ENCODE results near the gene HS6ST3. TPM values are rescaled to one million over a fixed set of nuclear protein-coding genes. Genes with fewer than 3 reads are reported as not detected.

Gene HS6ST3
- total and polyA plus RNA-seq, 7 donors = under 0.01 to 0.71 (median 0.33) TPM; not detected in 2

DNA sequence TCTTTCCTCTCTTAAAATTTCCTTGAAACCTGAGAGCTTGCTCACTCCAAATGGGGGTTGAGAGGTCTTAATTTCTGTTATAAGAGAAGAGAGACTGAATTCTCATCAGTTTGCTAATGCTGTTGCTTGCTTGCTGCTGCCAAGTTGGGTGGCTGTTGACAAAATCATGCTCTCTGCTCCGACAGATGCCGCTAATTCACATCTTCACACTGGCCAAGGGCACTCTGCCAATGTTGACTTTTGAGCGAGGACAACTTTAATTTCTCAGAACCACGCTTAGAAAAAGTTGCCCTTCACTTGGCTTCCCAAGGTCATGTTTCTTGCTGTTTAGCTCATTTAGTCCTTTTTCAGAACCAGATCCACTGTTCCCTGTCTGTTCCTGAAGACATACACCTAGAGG, 402.9 kb downstream of the HS6ST3 start:
- H3K27ac ChIP-seq = no peak overlapping the region
- DNase-seq = no peak
- no peaks in the 10 kb centered on the region for H3K36me3 ChIP-seq
- no peaks in the 10 kb centered on the region for H3K27me3 ChIP-seq
- H3K4me1 ChIP-seq = no peaks in the 10 kb centered on the region
- WGBS, 2 donors = 37 to 72% methylated on average over 4 of the region's 4 CpGs
- TF ChIP-seq POLR2AphosphoS5 (IDR thresholded peaks at IDR 0.05) = no peak
- no peaks in the 10 kb centered on the region for H3K9me3 ChIP-seq
- intact Hi-C loops (cut with DNase I) = no loop called here
- no peak overlapping the region for H3K4me3 ChIP-seq

DNA sequence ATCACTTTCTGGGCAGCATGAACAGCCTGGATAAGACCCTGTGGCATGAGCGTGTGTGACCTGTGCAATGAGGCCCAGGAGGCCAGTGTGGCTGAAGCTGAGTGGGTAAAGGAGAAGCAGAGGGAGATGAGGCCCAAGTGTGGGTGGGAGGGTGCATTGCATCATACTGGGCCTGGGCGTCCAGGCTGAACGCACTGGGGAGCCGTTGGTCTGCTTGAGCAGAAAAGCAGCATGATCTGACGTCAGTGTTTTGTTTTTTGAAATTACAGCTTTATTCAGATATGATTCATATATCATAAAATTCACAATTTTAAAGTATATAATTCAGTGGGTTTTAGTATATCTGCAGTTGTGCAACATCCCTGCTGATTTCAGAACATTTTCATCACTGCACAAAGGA, 409.7 kb downstream of the HS6ST3 start:
- DNase-seq = no peak
- no peaks in the 10 kb centered on the region for H3K27me3 ChIP-seq
- no peaks in the 10 kb centered on the region for H3K9me3 ChIP-seq
- intact Hi-C loops (cut with DNase I) = no loop called here
- H3K27ac ChIP-seq = no peak overlapping the region
- no peaks in the 10 kb centered on the region for H3K4me1 ChIP-seq
- TF ChIP-seq POLR2A (IDR thresholded peaks at IDR 0.05) = no peak
- TF ChIP-seq EP300 (IDR thresholded peaks at IDR 0.05) = no peak
- TF ChIP-seq POLR2AphosphoS5 (IDR thresholded peaks at IDR 0.05) = no peak
- TF ChIP-seq, protein P1, sequence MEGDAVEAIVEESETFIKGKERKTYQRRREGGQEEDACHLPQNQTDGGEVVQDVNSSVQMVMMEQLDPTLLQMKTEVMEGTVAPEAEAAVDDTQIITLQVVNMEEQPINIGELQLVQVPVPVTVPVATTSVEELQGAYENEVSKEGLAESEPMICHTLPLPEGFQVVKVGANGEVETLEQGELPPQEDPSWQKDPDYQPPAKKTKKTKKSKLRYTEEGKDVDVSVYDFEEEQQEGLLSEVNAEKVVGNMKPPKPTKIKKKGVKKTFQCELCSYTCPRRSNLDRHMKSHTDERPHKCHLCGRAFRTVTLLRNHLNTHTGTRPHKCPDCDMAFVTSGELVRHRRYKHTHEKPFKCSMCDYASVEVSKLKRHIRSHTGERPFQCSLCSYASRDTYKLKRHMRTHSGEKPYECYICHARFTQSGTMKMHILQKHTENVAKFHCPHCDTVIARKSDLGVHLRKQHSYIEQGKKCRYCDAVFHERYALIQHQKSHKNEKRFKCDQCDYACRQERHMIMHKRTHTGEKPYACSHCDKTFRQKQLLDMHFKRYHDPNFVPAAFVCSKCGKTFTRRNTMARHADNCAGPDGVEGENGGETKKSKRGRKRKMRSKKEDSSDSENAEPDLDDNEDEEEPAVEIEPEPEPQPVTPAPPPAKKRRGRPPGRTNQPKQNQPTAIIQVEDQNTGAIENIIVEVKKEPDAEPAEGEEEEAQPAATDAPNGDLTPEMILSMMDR (IDR thresholded peaks at IDR 0.05) = no peak
- 82 to 88% methylated on average over 5 of the region's 5 CpGs for WGBS, 2 donors
- no peak overlapping the region for H3K4me3 ChIP-seq
- no peaks in the 10 kb centered on the region for H3K36me3 ChIP-seq

DNA sequence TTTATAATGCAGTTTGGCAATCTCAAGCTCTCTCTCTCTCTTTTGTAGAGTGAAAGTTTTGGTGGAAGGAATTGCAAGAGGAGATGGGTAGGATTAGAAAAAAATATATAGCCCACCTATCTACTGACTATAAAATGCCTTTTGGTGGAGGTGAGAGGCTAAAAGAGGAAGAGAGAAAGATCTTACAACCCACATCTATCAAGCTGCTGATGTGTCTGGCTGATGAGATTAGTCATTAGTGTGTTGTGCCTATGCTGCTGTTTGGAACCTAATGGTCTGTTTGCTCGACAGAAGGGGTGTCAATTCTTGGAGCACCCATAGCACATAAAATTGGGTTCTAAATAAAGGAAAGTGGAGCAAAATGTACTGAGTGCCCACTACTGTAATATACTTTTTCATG, 411.0 kb downstream of the HS6ST3 start:
- TF ChIP-seq, protein P1 (IDR thresholded peaks at IDR 0.05) = no peak
- no peak for TF ChIP-seq POLR2AphosphoS5 (IDR thresholded peaks at IDR 0.05)
- H3K4me1 ChIP-seq = no peaks in the 10 kb centered on the region
- H3K9me3 ChIP-seq = no peaks in the 10 kb centered on the region
- no peak overlapping the region for H3K27ac ChIP-seq
- H3K4me3 ChIP-seq = no peak overlapping the region
- intact Hi-C loops (cut with DNase I) = no loop called here
- 60 to 74% methylated on average over 1 of the region's 1 CpG for WGBS, 2 donors
- H3K27me3 ChIP-seq = no peaks in the 10 kb centered on the region
- DNase-seq = no peak
- no peaks in the 10 kb centered on the region for H3K36me3 ChIP-seq

DNA sequence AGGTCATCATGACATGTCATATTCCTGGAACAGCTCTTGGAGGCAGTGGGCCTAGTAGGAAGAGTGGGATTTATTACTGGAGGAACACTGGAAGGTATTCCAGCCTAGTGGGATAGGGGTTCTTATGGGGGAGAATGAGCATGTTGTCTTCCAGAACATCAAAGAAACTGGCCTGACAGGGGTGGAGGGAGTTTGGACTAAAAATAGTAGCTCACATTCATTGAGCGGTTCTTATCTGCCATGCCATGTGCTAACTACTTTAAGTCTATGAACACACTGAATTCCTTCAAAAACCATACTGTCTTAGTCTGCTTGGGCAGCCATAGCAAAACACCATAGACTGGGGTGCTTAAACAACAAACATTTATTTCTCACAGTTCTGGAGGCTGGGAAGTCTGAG, 413.6 kb downstream of the HS6ST3 start:
- TF ChIP-seq POLR2A (IDR thresholded peaks at IDR 0.05) (no peak), EP300 (IDR thresholded peaks at IDR 0.05) (no peak), POLR2AphosphoS5 (IDR thresholded peaks at IDR 0.05) (no peak)
- TF ChIP-seq, protein P1 (IDR thresholded peaks at IDR 0.05) = no peak
- H3K4me3 ChIP-seq = no peak overlapping the region
- no peaks in the 10 kb centered on the region for H3K9me3 ChIP-seq
- intact Hi-C loops (cut with DNase I) = no loop called here
- H3K27me3 ChIP-seq = no peaks in the 10 kb centered on the region
- no peak for DNase-seq
- 94 to 95% methylated on average over 1 of the region's 1 CpG for WGBS, 2 donors
- no peak overlapping the region for H3K27ac ChIP-seq
- no peaks in the 10 kb centered on the region for H3K4me1 ChIP-seq
- no peaks in the 10 kb centered on the region for H3K36me3 ChIP-seq

DNA sequence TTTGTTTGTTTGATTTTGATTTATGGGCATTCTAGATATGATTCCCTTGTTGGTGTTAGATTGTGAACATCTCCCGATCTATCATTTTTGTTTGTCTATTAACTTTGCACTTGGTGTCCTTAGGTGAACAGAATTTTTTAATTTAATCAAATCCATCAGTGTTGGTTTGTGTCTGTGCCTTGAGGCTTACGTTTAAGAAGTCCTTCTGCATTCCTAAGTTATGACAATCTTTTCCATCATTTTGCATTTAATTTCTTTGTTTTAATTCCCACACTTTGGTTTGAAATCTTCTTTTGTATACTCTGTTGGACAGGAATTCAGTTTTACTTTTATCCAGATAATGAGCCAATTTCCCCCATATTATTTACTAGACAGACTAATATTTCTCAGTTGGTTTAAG, 421.7 kb downstream of the HS6ST3 start:
- H3K27ac ChIP-seq = no peak overlapping the region
- no peaks in the 10 kb centered on the region for H3K4me1 ChIP-seq
- H3K27me3 ChIP-seq = no peaks in the 10 kb centered on the region
- intact Hi-C loops (cut with DNase I) = no loop called here
- 87 to 89% methylated on average over 2 of the region's 2 CpGs for WGBS, 2 donors
- no peak for DNase-seq
- TF ChIP-seq EP300 (IDR thresholded peaks at IDR 0.05) (no peak), POLR2A (IDR thresholded peaks at IDR 0.05) (no peak), POLR2AphosphoS5 (IDR thresholded peaks at IDR 0.05) (no peak)
- TF ChIP-seq, protein P1 (IDR thresholded peaks at IDR 0.05) = no peak
- no peaks in the 10 kb centered on the region for H3K36me3 ChIP-seq
- no peaks in the 10 kb centered on the region for H3K9me3 ChIP-seq
- H3K4me3 ChIP-seq = no peak overlapping the region

Measured in sigmoid colon (tissue), 7 donors.